ENCODE results near the gene MBNL2. TPM values are rescaled to one million over a fixed set of nuclear protein-coding genes. Genes with fewer than 3 reads are reported as not detected.

MBNL2 gene
- polyA plus RNA-seq, 1 experiment: 27.4 TPM

- H3K4me3 ChIP-seq (ENCODE audit: low read depth, low read length): no peak overlapping the region
- no peaks in the 10 kb centered on the region for H3K27me3 ChIP-seq (ENCODE audit: control insufficient read depth, insufficient read depth, low read length)
- no peaks in the 10 kb centered on the region for H3K36me3 ChIP-seq (ENCODE audit: control insufficient read depth, insufficient read depth, low read length)
- ChIA-PET CTCF (no interaction called here), POLR2A (interaction anchor here (1.5 kb wide), 1 partner anchor 83 kb away, joined by 7 read pairs; no protein-coding TSS in a partner anchor)
- no peak for DNase-seq (ENCODE audit: low read depth)
- no peak for TF ChIP-seq CTCF (IDR thresholded peaks at IDR 0.05; ENCODE audit: insufficient read depth, low read depth, low read length)
Measured at GRCh38 chr13:97307118-97307881, 85.2 kb downstream of the MBNL2 start.

GRCh38 chr13:97307882-97308624, 85.9 kb downstream of the MBNL2 start:
- DNase-seq (ENCODE audit: low read depth): no peak
- CTCF ChIA-PET: interaction anchor here (0.7 to 1.6 kb wide), 5 partner anchors 20 to 198 kb away, joined by 3 to 4 read pairs (median 3); no protein-coding TSS in a partner anchor
- no peak for TF ChIP-seq CTCF (IDR thresholded peaks at IDR 0.05; ENCODE audit: insufficient read depth, low read depth, low read length)
- Histone ChIP-seq H3K27me3 (ENCODE audit: control insufficient read depth, insufficient read depth, low read length) (no peaks in the 10 kb centered on the region), H3K36me3 (ENCODE audit: control insufficient read depth, insufficient read depth, low read length) (no peaks in the 10 kb centered on the region), H3K4me3 (ENCODE audit: low read depth, low read length) (no peak overlapping the region; the same call in 1 of the 2 replicates)
- POLR2A ChIA-PET: interaction anchor here (0.6 to 1.5 kb wide), 2 partner anchors 81 to 84 kb away, joined by 4 to 7 read pairs; no protein-coding TSS in a partner anchor

- no peaks in the 10 kb centered on the region for H3K36me3 ChIP-seq (ENCODE audit: control insufficient read depth, insufficient read depth, low read length)
- POLR2A ChIA-PET: interaction anchor here (0.5 to 1.5 kb wide), 2 partner anchors 52 to 85 kb away, joined by 7 to 11 read pairs; no protein-coding TSS in a partner anchor
- CTCF ChIA-PET: interaction anchor here (0.9 to 1.6 kb wide), 5 partner anchors 19 to 199 kb away, joined by 3 to 4 read pairs (median 3); no protein-coding TSS in a partner anchor
- no peak for TF ChIP-seq CTCF (IDR thresholded peaks at IDR 0.05; ENCODE audit: insufficient read depth, low read depth, low read length)
- H3K27me3 ChIP-seq (ENCODE audit: control insufficient read depth, insufficient read depth, low read length): no peaks in the 10 kb centered on the region
- no peak for DNase-seq (ENCODE audit: low read depth)
- no peak overlapping the region for H3K4me3 ChIP-seq (ENCODE audit: low read depth, low read length)
Measured at GRCh38 chr13:97308735-97309429, 86.7 kb downstream of the MBNL2 start.

GRCh38 chr13:97310809-97311436, 88.8 kb downstream of the MBNL2 start:
- DNase-seq (ENCODE audit: low read depth): no peak
- ChIA-PET CTCF (no interaction called here), POLR2A (no interaction called here)
- Histone ChIP-seq H3K4me3 (ENCODE audit: low read depth, low read length) (no peak overlapping the region), H3K27me3 (ENCODE audit: control insufficient read depth, insufficient read depth, low read length) (no peaks in the 10 kb centered on the region), H3K36me3 (ENCODE audit: control insufficient read depth, insufficient read depth, low read length) (no peaks in the 10 kb centered on the region; the same call in 1 of the 2 replicates)
- no peak for TF ChIP-seq CTCF (IDR thresholded peaks at IDR 0.05; ENCODE audit: insufficient read depth, low read depth, low read length)
